HG02840 (cell line): ENCODE measurements around the gene SCYL3.
"Not testable (repeated sequence)": the region's sequence is repeated elsewhere in the genome, so short reads cannot be mapped to it uniquely, and the experiment has no call there.

ENCODE experiments used
- ATAC-seq: cut with Tn5 transposase; IDR thresholded peaks from one replicate; pipeline ENCODE4 v1.9.1; 2021; ENCODE audit warnings: mild to moderate bottlenecking, moderate library complexity, moderate number of reproducible peaks; ENCODE audit not compliant: unreplicated experiment, low FRiP score

The SCYL3 gene

GRCh38 chr1:169873582-169874199 lies 20.0 kb downstream of the SCYL3 start:
- ATAC-seq = no peak

- no peak for ATAC-seq
Observed at GRCh38 chr1:169872906-169873305, 20.8 kb downstream of the SCYL3 start.

- ATAC-seq = not testable (repeated sequence)
Observed at GRCh38 chr1:169871988-169872387, 21.7 kb downstream of the SCYL3 start.

GRCh38 chr1:169869426-169869825 lies 24.3 kb downstream of the SCYL3 start:
- ATAC-seq = no peak

- no peak for ATAC-seq
Observed at GRCh38 chr1:169868978-169869377, 24.7 kb downstream of the SCYL3 start.

- no peak for ATAC-seq
Observed at GRCh38 chr1:169867012-169867675, 26.6 kb downstream of the SCYL3 start.

GRCh38 chr1:169866577-169866976 lies 27.1 kb downstream of the SCYL3 start:
- ATAC-seq = no peak

- ATAC-seq = not testable (repeated sequence)
Observed at GRCh38 chr1:169864531-169864930, 29.2 kb downstream of the SCYL3 start.

GRCh38 chr1:169860750-169861149 lies 32.9 kb downstream of the SCYL3 start:
- no peak for ATAC-seq

GRCh38 chr1:169860187-169860586 lies 33.5 kb downstream of the SCYL3 start:
- no peak for ATAC-seq

- ATAC-seq = no peak
Observed at GRCh38 chr1:169859001-169859400, 34.7 kb downstream of the SCYL3 start.

- ATAC-seq = no peak
Observed at GRCh38 chr1:169858467-169858866, 35.2 kb downstream of the SCYL3 start.

GRCh38 chr1:169853341-169853740 lies 40.4 kb downstream of the SCYL3 start:
- ATAC-seq = no peak

GRCh38 chr1:169849346-169850022 lies 44.2 kb downstream of the SCYL3 start:
- ATAC-seq = no peak

- ATAC-seq = no peak
Observed at GRCh38 chr1:169848456-169848855, 45.2 kb downstream of the SCYL3 start.

- no peak for ATAC-seq
Observed at GRCh38 chr1:169844941-169845608, 48.6 kb downstream of the SCYL3 start.

GRCh38 chr1:169838942-169839341 lies 54.8 kb downstream of the SCYL3 start:
- ATAC-seq = no peak

GRCh38 chr1:169836198-169836597 lies 57.5 kb downstream of the SCYL3 start:
- ATAC-seq = no peak

GRCh38 chr1:169835647-169836046 lies 58.0 kb downstream of the SCYL3 start:
- no peak for ATAC-seq

- ATAC-seq = no peak
Observed at GRCh38 chr1:169834869-169835268, 58.8 kb downstream of the SCYL3 start.

- no peak for ATAC-seq
Observed at GRCh38 chr1:169833179-169833901, 60.4 kb downstream of the SCYL3 start.
